Ovary (tissue), 9 donors: ENCODE measurements around the gene COL21A1. TPM values are rescaled to one million over a fixed set of nuclear protein-coding genes. Genes with fewer than 3 reads are reported as not detected.

Experiments
- DNase-seq, 5 donors: peaks; one replicate each; pipeline ENCODE4 v3.0.0-alpha.2; 2019 to 2020
- H3K27ac ChIP-seq, 2 donors: fragments of 200-600 bp; one replicate each; pipeline versions ENCODE4 v1.5.1 to v1.8.0; 2019 to 2022
- H3K27me3 ChIP-seq: fragments of 200-600 bp; one replicate; pipeline ENCODE4 v1.8.0; 2022
- H3K36me3 ChIP-seq: fragments of 200-600 bp; sonication (generic); one replicate; pipeline ENCODE4 v1.5.1; 2019
- H3K4me1 ChIP-seq: one replicate; pipeline ENCODE4 v1.8.1; 2013; ENCODE audit warnings: mild to moderate bottlenecking, moderate library complexity; ENCODE audit not compliant: insufficient read depth
- H3K4me3 ChIP-seq: fragments of 200-600 bp; sonication (generic); one replicate; pipeline ENCODE4 v1.5.1; 2017
- H3K9me3 ChIP-seq, 2 donors: fragments of 200-600 bp in 1 of 2; sonication (generic) in 1 of 2; one replicate each; pipeline versions ENCODE4 v1.5.1 to v1.8.1; 2013 to 2019; ENCODE audit warnings: mild to moderate bottlenecking in 1 of 2, moderate library complexity in 1 of 2
- EP300 ChIP-seq: sonication (generic); formaldehyde crosslinking; IDR thresholded peaks from one replicate; pipeline ENCODE4 v1.6.1; 2017; ENCODE audit warnings: antibody characterized with exemption
- POLR2A ChIP-seq: fragments of 450-650 bp; IDR thresholded peaks from one replicate; pipeline ENCODE4 v1.6.1; 2017; ENCODE audit warnings: antibody characterized with exemption, mild to moderate bottlenecking, moderate library complexity
- WGBS, 3 donors: extraction: QIAGEN DNeasy Blood & Tissue Kit in 1 of 3; methylation state at CpG; one replicate each; pipeline versions ENCODE4 v1.1.5 to v1.1.7; 2013 to 2017; 5-methylcytosine and 5-hydroxymethylcytosine counted together
- intact Hi-C, 4 donors: fragments of 100-400 bp; cut with DNase I; formaldehyde crosslinking; loops; one replicate each; pipeline versions ENCODE4 v1.11.0 to v1.15.1; 2022 to 2023
- polyA plus RNA-seq, 2 donors: library from polyadenylated mRNA; stranded (reverse); fragments of 200-250 nt in 1 of 2; fragments of 350-450 nt in 1 of 2; fragmentation: Illumina TruSeq in 1 of 2; extraction: RNeasy Lipid Tissue Mini Kit (QIAGEN cat#74804) in 1 of 2; gene quantifications; one replicate each; pipeline ENCODE4 v1.2.3, GENCODE V29; 2013 to 2014
- total RNA-seq, 7 donors: library from RNA; depleted of rRNA in 2 of 7; stranded (reverse); fragments of >200 nt in 2 of 7; fragmentation: NEBNext Ultra II Directional in 3 of 7; extraction: Animal tissue kit (Norgen Biotek cat#: 25700) in 3 of 7; gene quantifications; one replicate each; pipeline versions ENCODE4 v1.1.0 to v1.2.4, GENCODE V29; 2016 to 2023
- TF ChIP-seq, protein P1 (sequence below), 3 donors: fragments of 450-650 bp in 2 of 3; fragments of 200-600 bp in 1 of 3; IDR thresholded peaks; one replicate each; pipeline versions ENCODE4 v1.5.1 to v1.8.0; 2016 to 2022; ENCODE audit warnings: antibody characterized with exemption in 3 of 3, mild to moderate bottlenecking in 1 of 3
- donor health status: DM: no; HTN: no; CAD: no; lungs with moderate emphysema.
- donor health status: DM: no; HTN: no; CAD: no.
- donor health status: Bipolar disorder and iron deficiency.
- donor health status: DM: yes; HTN: yes; CAD: no.
- donor health status: DM: no; HTN: no; CAD: no.
- donor health status: DM: yes; HTN: yes; CAD: no.

The COL21A1 gene
- total and polyA plus RNA-seq, 9 donors: 2.5 to 15.7 (median 4.0) TPM

DNA sequence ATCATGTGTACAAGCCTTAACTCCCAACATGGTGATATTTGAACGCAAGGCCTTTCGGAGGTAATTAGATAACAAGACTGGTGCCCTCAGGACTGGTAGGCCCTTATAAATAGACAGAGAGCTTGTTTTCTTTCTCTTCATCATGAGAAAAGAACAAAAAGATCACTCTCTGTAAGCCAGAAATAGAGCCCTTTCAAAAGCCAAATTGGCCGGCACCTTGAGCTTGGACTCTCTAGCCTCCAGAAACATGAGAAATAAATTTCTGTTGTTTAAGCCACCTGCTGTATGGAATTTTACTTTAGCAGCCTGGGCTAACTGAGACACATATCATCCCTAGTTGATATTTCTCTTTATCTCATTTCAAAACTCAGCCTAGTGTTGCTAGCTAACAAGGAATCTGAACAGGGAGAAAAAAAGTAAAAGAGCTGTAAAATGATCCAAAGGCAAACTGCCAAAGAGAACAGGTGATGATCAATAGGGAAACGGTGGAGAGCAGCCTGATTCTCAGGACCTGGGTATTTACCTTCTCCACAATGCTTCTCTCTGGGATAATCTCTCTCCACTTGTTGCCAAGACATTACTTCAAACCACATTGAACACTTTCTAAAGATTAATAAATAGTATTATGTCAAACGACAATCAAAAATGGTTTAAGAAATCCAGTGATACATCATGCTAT lies 6.1 kb downstream of the COL21A1 start:
- intact Hi-C loops: no loop called here
- H3K27me3 ChIP-seq: no peaks in the 10 kb centered on the region
- DNase-seq: no peak
- 61 to 71% (median 66%) methylated on average over 5 of the region's 5 CpGs for WGBS, 3 donors
- no peaks in the 10 kb centered on the region for H3K36me3 ChIP-seq
- H3K4me1 ChIP-seq: peaks cover 2% of the 10 kb centered on the region
- H3K9me3 ChIP-seq: no peaks in the 10 kb centered on the region
- H3K4me3 ChIP-seq: no peak overlapping the region
- no peak overlapping the region for H3K27ac ChIP-seq
- TF ChIP-seq POLR2A (no peak), EP300 (no peak)
- TF ChIP-seq, protein P1, sequence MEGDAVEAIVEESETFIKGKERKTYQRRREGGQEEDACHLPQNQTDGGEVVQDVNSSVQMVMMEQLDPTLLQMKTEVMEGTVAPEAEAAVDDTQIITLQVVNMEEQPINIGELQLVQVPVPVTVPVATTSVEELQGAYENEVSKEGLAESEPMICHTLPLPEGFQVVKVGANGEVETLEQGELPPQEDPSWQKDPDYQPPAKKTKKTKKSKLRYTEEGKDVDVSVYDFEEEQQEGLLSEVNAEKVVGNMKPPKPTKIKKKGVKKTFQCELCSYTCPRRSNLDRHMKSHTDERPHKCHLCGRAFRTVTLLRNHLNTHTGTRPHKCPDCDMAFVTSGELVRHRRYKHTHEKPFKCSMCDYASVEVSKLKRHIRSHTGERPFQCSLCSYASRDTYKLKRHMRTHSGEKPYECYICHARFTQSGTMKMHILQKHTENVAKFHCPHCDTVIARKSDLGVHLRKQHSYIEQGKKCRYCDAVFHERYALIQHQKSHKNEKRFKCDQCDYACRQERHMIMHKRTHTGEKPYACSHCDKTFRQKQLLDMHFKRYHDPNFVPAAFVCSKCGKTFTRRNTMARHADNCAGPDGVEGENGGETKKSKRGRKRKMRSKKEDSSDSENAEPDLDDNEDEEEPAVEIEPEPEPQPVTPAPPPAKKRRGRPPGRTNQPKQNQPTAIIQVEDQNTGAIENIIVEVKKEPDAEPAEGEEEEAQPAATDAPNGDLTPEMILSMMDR (IDR thresholded peaks at IDR 0.05): no peak

- no peak overlapping the region for H3K27ac ChIP-seq
- no peak for DNase-seq
- H3K4me3 ChIP-seq: no peak overlapping the region
- TF ChIP-seq POLR2A (no peak), EP300 (no peak)
- TF ChIP-seq, protein P1 (IDR thresholded peaks at IDR 0.05): no peak
- no peaks in the 10 kb centered on the region for H3K36me3 ChIP-seq
- peaks cover 2% of the 10 kb centered on the region for H3K27me3 ChIP-seq
- peaks cover 2% of the 10 kb centered on the region for H3K4me1 ChIP-seq
- 91 to 93% (median 91%) methylated on average over 2 of the region's 2 CpGs for WGBS, 3 donors
- no peaks in the 10 kb centered on the region for H3K9me3 ChIP-seq
- intact Hi-C loops: no loop called here
These were observed 9.0 kb downstream of the COL21A1 start for GRCh38 chr6:56238352-56238751.

- H3K27ac ChIP-seq: no peak overlapping the region
- no peaks in the 10 kb centered on the region for H3K9me3 ChIP-seq
- peaks cover 1% of the 10 kb centered on the region for H3K4me1 ChIP-seq
- intact Hi-C loops: no loop called here
- H3K36me3 ChIP-seq: no peaks in the 10 kb centered on the region
- peaks cover 3% of the 10 kb centered on the region for H3K27me3 ChIP-seq
- DNase-seq: no peak
- WGBS, 3 donors: 76 to 86% (median 80%) methylated on average over 1 of the region's 1 CpG
- TF ChIP-seq EP300 (no peak), POLR2A (no peak)
- TF ChIP-seq, protein P1 (IDR thresholded peaks at IDR 0.05): no peak
- H3K4me3 ChIP-seq: no peak overlapping the region
These were observed 12.1 kb downstream of the COL21A1 start for GRCh38 chr6:56235245-56235644.

- no peaks in the 10 kb centered on the region for H3K36me3 ChIP-seq
- H3K9me3 ChIP-seq: no peaks in the 10 kb centered on the region
- H3K4me1 ChIP-seq: peaks cover 1% of the 10 kb centered on the region
- H3K27me3 ChIP-seq: peaks cover 3% of the 10 kb centered on the region
- DNase-seq: no peak
- 6 to 10% (median 7%) methylated on average over 2 of the region's 2 CpGs for WGBS, 3 donors
- no peak for TF ChIP-seq POLR2A
- TF ChIP-seq, protein P1 (IDR thresholded peaks at IDR 0.05): no peak
- no peak for TF ChIP-seq EP300
- H3K4me3 ChIP-seq: no peak overlapping the region
- intact Hi-C loops: no loop called here
- H3K27ac ChIP-seq: no peak overlapping the region
These were observed 14.9 kb downstream of the COL21A1 start for GRCh38 chr6:56232436-56232835.
